Measurements from ENCODE around the gene KNOP1.

Gene KNOP1

DNA sequence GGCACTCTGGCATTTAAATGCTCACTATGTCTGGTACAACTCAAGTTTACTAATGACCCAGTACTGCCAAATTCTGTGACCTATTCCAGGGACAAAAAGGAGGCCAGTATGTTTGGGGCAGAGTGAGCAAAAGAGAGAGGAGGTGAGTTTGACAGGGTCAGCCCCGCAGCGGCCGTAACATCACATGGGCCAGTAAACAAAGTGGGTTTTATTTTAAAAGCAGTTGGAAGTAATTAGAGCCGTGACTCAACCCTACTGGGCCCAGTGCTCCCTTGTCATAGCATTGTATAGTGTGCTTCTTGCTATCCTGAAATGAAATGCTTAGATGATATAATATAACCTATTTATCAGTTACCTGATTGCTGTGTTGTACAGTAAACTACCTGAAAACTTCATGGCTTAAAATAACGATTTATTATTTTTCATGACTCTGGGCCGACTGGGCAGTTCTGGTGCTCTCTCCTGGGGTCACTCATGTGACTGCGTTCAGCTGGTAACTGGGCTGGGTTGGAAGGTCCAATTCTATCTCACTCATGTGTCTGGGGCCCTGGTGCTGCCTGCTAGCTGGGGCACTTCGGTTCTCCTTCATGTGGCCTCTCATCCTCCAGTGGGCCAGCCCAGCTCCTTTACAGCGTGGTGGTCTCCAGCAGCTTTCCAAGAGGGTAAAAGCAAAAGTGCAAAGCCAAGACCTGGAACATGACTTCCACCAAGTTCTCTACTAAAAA lies 27.4 kb upstream of the KNOP1 start:
- no peak overlapping the region for H3K4me3 ChIP-seq (ENCODE audit: low read depth, low read length)
- DNase-seq: no peak
- no peaks in the 10 kb centered on the region for H3K27me3 ChIP-seq (ENCODE audit: insufficient read depth, low read depth, severe bottlenecking)
- TF ChIP-seq, protein P1, sequence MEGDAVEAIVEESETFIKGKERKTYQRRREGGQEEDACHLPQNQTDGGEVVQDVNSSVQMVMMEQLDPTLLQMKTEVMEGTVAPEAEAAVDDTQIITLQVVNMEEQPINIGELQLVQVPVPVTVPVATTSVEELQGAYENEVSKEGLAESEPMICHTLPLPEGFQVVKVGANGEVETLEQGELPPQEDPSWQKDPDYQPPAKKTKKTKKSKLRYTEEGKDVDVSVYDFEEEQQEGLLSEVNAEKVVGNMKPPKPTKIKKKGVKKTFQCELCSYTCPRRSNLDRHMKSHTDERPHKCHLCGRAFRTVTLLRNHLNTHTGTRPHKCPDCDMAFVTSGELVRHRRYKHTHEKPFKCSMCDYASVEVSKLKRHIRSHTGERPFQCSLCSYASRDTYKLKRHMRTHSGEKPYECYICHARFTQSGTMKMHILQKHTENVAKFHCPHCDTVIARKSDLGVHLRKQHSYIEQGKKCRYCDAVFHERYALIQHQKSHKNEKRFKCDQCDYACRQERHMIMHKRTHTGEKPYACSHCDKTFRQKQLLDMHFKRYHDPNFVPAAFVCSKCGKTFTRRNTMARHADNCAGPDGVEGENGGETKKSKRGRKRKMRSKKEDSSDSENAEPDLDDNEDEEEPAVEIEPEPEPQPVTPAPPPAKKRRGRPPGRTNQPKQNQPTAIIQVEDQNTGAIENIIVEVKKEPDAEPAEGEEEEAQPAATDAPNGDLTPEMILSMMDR (IDR thresholded peaks at IDR 0.05; ENCODE audit: low read depth, low read length): no peak
- no peaks in the 10 kb centered on the region for H3K9me3 ChIP-seq (ENCODE audit: severe bottlenecking)
- H3K27ac ChIP-seq: no peak overlapping the region
- H3K36me3 ChIP-seq: no peaks in the 10 kb centered on the region

DNA sequence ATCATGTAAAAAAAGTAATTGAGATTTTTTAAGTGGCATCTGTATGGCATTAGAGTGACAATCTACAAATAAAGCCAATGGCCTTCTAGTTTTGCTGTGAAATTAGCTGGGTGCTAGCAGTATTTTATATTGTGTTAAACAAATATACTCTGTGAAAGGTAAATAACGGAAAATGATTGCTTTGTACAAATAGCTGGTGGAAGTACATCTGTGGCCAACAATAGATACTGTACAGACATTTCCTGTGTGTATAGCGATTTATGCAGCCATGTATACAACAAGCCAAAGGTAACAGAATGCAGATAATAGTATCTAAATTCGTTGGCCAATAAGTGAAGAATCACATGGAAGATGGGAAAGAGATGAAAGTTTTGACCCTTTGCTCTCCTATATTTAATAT lies 26.6 kb upstream of the KNOP1 start:
- no peaks in the 10 kb centered on the region for H3K9me3 ChIP-seq (ENCODE audit: severe bottlenecking)
- no peak overlapping the region for H3K4me3 ChIP-seq (ENCODE audit: low read depth, low read length)
- DNase-seq: no peak
- no peak overlapping the region for H3K27ac ChIP-seq
- H3K27me3 ChIP-seq (ENCODE audit: insufficient read depth, low read depth, severe bottlenecking): no peaks in the 10 kb centered on the region
- H3K36me3 ChIP-seq: no peaks in the 10 kb centered on the region
- TF ChIP-seq, protein P1 (IDR thresholded peaks at IDR 0.05; ENCODE audit: low read depth, low read length): no peak

DNA sequence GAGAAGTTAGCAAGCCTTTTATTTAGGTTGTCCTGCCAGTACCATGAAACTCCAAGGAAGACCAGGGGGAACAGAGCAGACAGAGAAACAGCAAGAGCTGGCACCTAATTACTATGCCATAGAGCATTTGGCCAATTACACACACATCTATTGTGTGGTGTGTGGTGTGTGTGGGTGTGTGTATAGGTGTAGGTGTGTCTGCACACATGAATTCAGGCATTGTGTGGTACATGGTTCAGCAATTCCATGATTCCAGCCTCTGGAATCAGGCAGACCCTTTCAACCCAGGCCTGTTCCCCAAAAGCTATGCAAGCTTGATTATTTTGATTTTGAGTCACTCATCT lies 25.8 kb upstream of the KNOP1 start:
- TF ChIP-seq, protein P1 (IDR thresholded peaks at IDR 0.05; ENCODE audit: low read depth, low read length): no peak
- DNase-seq: no peak
- no peak overlapping the region for H3K27ac ChIP-seq
- H3K9me3 ChIP-seq (ENCODE audit: severe bottlenecking): no peaks in the 10 kb centered on the region
- no peaks in the 10 kb centered on the region for H3K36me3 ChIP-seq
- H3K27me3 ChIP-seq (ENCODE audit: insufficient read depth, low read depth, severe bottlenecking): no peaks in the 10 kb centered on the region
- H3K4me3 ChIP-seq (ENCODE audit: low read depth, low read length): no peak overlapping the region

DNA sequence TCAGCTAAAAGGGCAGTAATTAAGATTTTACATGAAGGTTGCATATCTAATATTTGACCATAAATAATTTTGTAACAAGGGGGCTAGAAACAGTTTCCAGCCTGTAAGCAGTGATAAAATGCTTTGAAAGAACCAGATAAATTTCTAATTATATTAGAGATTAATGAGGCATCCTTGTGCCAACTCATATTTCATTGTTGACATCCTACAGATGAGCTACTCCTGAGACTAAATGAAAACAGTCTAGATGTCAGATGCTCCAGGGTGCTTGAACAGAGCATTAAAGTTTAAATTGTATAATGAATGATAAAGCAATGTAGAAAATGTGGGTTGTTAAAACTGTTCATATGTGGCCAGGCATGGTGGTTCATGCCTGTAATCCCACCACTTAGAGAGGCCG lies 23.3 kb upstream of the KNOP1 start:
- 0 out of 2 replicates have a peak, but pooled peaks cover 2% of the 10 kb centered on the region for H3K36me3 ChIP-seq
- no peak overlapping the region for H3K27ac ChIP-seq
- no peak overlapping the region for H3K4me3 ChIP-seq (ENCODE audit: low read depth, low read length)
- DNase-seq: no peak
- H3K9me3 ChIP-seq (ENCODE audit: severe bottlenecking): no peaks in the 10 kb centered on the region
- TF ChIP-seq, protein P1 (IDR thresholded peaks at IDR 0.05; ENCODE audit: low read depth, low read length): no peak
- H3K27me3 ChIP-seq (ENCODE audit: insufficient read depth, low read depth, severe bottlenecking): no peaks in the 10 kb centered on the region

DNA sequence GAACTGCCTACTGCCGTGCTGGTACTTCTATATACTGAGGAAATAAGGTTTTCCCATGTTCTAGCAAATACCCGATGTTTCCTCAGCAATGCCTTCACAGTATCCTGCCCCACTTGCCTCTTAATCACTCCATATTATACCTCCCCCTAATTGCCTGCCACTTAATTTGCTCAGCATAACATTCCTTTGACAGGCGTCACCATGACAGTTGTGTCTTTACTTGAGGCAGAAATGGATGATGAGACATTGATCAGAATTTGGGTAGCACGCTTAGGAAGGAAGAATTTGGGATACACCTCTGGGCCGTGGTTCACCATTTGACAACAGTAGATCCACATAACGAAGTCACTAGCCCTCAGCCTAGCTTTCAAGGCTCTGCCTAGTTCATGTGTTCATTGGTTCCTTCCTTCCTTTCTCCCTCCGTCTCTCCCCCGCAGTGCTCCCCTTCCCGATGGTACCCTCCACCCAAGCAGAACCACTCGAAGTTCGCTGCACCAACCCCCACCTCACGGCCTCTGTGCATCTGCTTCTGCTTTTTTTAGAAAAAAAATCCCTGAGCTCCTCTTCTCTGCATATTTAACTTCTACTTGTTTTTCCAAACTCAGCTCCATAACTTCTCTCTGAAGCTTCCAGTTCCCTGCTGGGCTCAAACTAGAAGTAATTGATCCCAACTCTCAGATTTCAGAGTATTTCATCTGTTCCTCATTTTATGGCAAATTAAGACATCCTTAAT lies 19.4 kb upstream of the KNOP1 start:
- TF ChIP-seq, protein P1 (IDR thresholded peaks at IDR 0.05; ENCODE audit: low read depth, low read length): no peak

More for the DNA sequence above, 19.4 kb upstream of the KNOP1 start:
- Histone ChIP-seq H3K9me3 (ENCODE audit: severe bottlenecking) (no peaks in the 10 kb centered on the region), H3K4me3 (ENCODE audit: low read depth, low read length) (no peak overlapping the region), H3K27me3 (ENCODE audit: insufficient read depth, low read depth, severe bottlenecking) (no peaks in the 10 kb centered on the region), H3K27ac (no peak overlapping the region), H3K36me3 (peaks cover 2% of the 10 kb centered on the region; the same call in 1 of the 2 replicates)
- DNase-seq: no peak
